Measurements from ENCODE around the gene ARHGEF28.

- TF ChIP-seq CTCF (IDR thresholded peaks at IDR 0.05), result no peak
- TF ChIP-seq EZH2 (IDR thresholded peaks at IDR 0.05; ENCODE audit: borderline replicate concordance, insufficient read depth, low read depth, low read length, poor library complexity, severe bottlenecking), result no peak
Observed at GRCh38 chr5:73950441-73950873, 324.5 kb downstream of the ARHGEF28 start.

Measured in B cell (primary cell).